ENCODE measurements around the gene ANKRA2.

DNA sequence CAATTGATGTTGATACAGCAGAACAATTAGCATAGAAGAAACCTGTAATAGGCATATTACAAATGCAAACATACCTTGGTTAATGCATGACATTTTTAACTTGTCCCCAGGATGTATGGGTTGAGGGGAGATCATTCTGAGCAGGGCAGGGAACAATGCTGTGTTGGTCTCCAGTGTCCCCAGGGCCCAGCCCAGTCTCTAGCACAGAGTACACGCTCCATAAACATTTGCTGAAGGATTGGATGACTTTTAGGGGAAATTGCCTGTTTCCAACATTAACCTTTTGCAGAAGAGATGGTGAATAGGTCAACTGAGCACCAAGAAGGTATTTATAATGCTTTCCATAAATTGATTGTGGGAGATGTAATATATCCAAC, 20.0 kb downstream of the ANKRA2 start:
- TF ChIP-seq POLR2AphosphoS5 (IDR thresholded peaks at IDR 0.05; ENCODE audit: low read depth, low read length) (no peak), FOXP2 (optimal IDR thresholded peaks at IDR 0.05; ENCODE audit: borderline replicate concordance, extremely low read depth, extremely low read length, insufficient read depth) (no peak), SIN3A (IDR thresholded peaks at IDR 0.05; ENCODE audit: borderline replicate concordance, insufficient read depth, low read length) (no peak)
- TF ChIP-seq, protein P1, sequence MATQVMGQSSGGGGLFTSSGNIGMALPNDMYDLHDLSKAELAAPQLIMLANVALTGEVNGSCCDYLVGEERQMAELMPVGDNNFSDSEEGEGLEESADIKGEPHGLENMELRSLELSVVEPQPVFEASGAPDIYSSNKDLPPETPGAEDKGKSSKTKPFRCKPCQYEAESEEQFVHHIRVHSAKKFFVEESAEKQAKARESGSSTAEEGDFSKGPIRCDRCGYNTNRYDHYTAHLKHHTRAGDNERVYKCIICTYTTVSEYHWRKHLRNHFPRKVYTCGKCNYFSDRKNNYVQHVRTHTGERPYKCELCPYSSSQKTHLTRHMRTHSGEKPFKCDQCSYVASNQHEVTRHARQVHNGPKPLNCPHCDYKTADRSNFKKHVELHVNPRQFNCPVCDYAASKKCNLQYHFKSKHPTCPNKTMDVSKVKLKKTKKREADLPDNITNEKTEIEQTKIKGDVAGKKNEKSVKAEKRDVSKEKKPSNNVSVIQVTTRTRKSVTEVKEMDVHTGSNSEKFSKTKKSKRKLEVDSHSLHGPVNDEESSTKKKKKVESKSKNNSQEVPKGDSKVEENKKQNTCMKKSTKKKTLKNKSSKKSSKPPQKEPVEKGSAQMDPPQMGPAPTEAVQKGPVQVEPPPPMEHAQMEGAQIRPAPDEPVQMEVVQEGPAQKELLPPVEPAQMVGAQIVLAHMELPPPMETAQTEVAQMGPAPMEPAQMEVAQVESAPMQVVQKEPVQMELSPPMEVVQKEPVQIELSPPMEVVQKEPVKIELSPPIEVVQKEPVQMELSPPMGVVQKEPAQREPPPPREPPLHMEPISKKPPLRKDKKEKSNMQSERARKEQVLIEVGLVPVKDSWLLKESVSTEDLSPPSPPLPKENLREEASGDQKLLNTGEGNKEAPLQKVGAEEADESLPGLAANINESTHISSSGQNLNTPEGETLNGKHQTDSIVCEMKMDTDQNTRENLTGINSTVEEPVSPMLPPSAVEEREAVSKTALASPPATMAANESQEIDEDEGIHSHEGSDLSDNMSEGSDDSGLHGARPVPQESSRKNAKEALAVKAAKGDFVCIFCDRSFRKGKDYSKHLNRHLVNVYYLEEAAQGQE (IDR thresholded peaks at IDR 0.05; ENCODE audit: insufficient read depth in 1 of 2, low read depth in 2 of 2, low read length in 2 of 2): no peak
